K562 (cell line): ENCODE measurements around the gene ATG10. TPM values are rescaled to one million over a fixed set of nuclear protein-coding genes. Genes with fewer than 3 reads are reported as not detected.

Source experiments
- BDP1 ChIP-seq: IDR thresholded peaks from 3 replicates; pipeline ENCODE4 v1.6.1; 2011; ENCODE audit not compliant: insufficient read length, insufficient read depth
- CAMTA2 ChIP-seq: fragments of 250-450 bp; sonication (Bioruptor Pico); conservative IDR thresholded peaks from 2 replicates; pipeline ENCODE4 v1.5.1; 2022
- CEBPG ChIP-seq, 3 experiments: fragments of 200-800 bp in 1 of 3; sonication (Bioruptor generic) in 1 of 3; sonication (generic) in 1 of 3; formaldehyde crosslinking in 1 of 3; IDR thresholded peaks in 2 of 3; conservative IDR thresholded peaks in 1 of 3; 2 replicates each; pipeline versions ENCODE4 v1.6.1 to v1.8.0; 2016 to 2022; ENCODE audit warnings: missing compliant biosample characterization in 2 of 3, missing genetic modification characterization in 2 of 3, mild to moderate bottlenecking in 1 of 3, missing genetic modification reagents in 1 of 3
- MECOM ChIP-seq: fragments of 250-450 bp; sonication (Bioruptor Pico); IDR thresholded peaks from 2 replicates; pipeline ENCODE4 v1.8.0; 2022; ENCODE audit warnings: inconsistent platforms
- NFATC3 ChIP-seq: fragments of 450-650 bp; IDR thresholded peaks from 2 replicates; pipeline ENCODE4 v1.6.1; 2017; ENCODE audit warnings: mild to moderate bottlenecking
- NFXL1 ChIP-seq: fragments of 450-650 bp; formaldehyde crosslinking; IDR thresholded peaks from 2 replicates; pipeline ENCODE4 v1.4.0; 2021; ENCODE audit warnings: mild to moderate bottlenecking
- POLR2A ChIP-seq: fragments of 450-650 bp; conservative IDR thresholded peaks from 2 replicates; pipeline ENCODE4 v1.6.1; 2016
- SIX5 ChIP-seq, 2 experiments: IDR thresholded peaks; 2 replicates each; pipeline ENCODE4 v1.6.1; 2011; ENCODE audit warnings: low read length in 2 of 2, borderline replicate concordance in 1 of 2, low read depth in 1 of 2, mild to moderate bottlenecking in 1 of 2, moderate library complexity in 1 of 2; ENCODE audit not compliant: insufficient read depth in 1 of 2
- SP1 ChIP-seq: sonication (generic); formaldehyde crosslinking; IDR thresholded peaks from 2 replicates; pipeline ENCODE4 v1.8.1; 2022; ENCODE audit warnings: mild to moderate bottlenecking, missing genetic modification reagents
- STAT5B ChIP-seq: fragments of 250-450 bp; sonication (Bioruptor Pico); IDR thresholded peaks from 2 replicates; pipeline ENCODE4 v1.8.0; 2021; ENCODE audit warnings: mild to moderate bottlenecking, inconsistent platforms
- TAF7 ChIP-seq: fragments of 450-650 bp; IDR thresholded peaks from 2 replicates; pipeline ENCODE4 v1.6.1; 2016; ENCODE audit warnings: missing genetic modification characterization, missing compliant biosample characterization
- TEAD2 ChIP-seq: fragments of 450-650 bp; IDR thresholded peaks from 2 replicates; pipeline ENCODE4 v1.6.1; 2016; ENCODE audit warnings: missing genetic modification characterization, control low read depth, missing compliant biosample characterization
- ZNF212 ChIP-seq: fragments of 450-650 bp; formaldehyde crosslinking; IDR thresholded peaks from 2 replicates; pipeline ENCODE4 v1.4.0; 2020; ENCODE audit warnings: mild to moderate bottlenecking
- ZNF644 ChIP-seq: fragments of 200-800 bp; sonication (Bioruptor generic); IDR thresholded peaks from 2 replicates; pipeline ENCODE4 v1.6.1; 2016; ENCODE audit warnings: low read depth, missing genetic modification characterization, missing compliant biosample characterization
- polyA plus RNA-seq, 8 experiments: library from polyadenylated mRNA; depleted of rRNA in 4 of 8; stranded (reverse) in 5 of 8; unstranded in 3 of 8; fragments of >200 nt; fragmentation: Nextera tagmentation in 2 of 8; fragmentation: Illumina TruSeq in 1 of 8; extraction: Ambion mirVana in 2 of 8; extraction: Trizol in 1 of 8; gene quantifications; 2 replicates each; pipeline versions ENCODE4 v1.2.1 to v1.2.3, GENCODE V29; 2011 to 2014; ENCODE audit warnings: inconsistent platforms in 1 of 8, missing spikeins in 1 of 8
- total RNA-seq, 7 experiments: library from RNA; depleted of rRNA in 6 of 7; stranded (reverse); fragments of >200 nt in 6 of 7; fragmentation: Illumina TruSeq in 2 of 7; extraction: Trizol in 2 of 7; gene quantifications; 2 replicates each; pipeline versions ENCODE4 v1.2.1 to v1.2.3, GENCODE V29; 2011 to 2021; ENCODE audit warnings: low replicate concordance in 1 of 7
- TF ChIP-seq, protein P1 (sequence below): fragments of 450-650 bp; IDR thresholded peaks from 2 replicates; pipeline ENCODE4 v1.6.1; 2017; ENCODE audit warnings: antibody characterized with exemption, mild to moderate bottlenecking
- TF ChIP-seq, protein P2 (sequence below): sonication (generic); formaldehyde crosslinking; IDR thresholded peaks from 2 replicates; pipeline ENCODE4 v1.8.0; 2022; ENCODE audit warnings: missing genetic modification reagents, mild to moderate bottlenecking, borderline replicate concordance
- TF ChIP-seq, protein P3 (sequence below): fragments of 200-800 bp; sonication (Bioruptor generic); IDR thresholded peaks from 2 replicates; pipeline ENCODE4 v1.6.1; 2017; ENCODE audit warnings: missing genetic modification characterization, missing compliant biosample characterization

Gene ATG10
- total and polyA plus RNA-seq, 9 of the 15 experiments (the other 6 are each of a cell fraction or from before 2014, with no cell fraction given): 7.0 to 18.8 (median 14.6) TPM

DNA sequence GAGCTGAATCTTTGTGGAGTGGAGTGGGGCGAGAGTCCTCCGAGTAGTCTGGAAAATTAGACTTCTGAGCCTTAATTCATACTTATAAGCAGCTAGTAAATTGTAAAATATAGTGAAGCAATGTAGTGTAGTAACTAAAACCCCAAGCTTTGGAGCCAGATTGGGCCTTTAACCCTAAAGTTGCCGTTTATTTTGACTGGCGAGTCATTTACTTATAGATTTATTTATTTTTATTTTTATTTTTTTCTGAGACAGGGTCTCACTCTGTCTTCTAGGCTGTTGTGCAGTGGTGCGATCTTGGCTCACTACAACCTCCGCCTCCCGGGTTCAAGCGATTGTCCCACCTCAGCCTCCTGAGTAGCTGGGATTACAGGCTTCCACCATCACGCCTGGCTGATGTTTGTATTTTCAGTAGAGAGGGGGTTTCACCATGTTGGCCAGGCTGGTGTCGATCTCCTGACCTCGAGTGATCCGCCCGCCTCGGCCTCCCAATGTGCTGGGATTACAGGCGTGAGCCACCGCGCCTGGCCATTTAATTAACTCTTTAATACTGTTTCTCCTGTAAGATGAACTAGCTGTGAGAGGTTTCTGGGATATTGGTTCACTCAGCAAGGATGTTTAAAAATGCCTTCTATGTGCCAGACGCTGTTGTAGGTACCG lies 307.0 kb downstream of the ATG10 start (continued):
- TF ChIP-seq SIX5 (IDR thresholded peaks at IDR 0.05; ENCODE audit: borderline replicate concordance in 1 of 2, insufficient read depth in 1 of 2, low read depth in 1 of 2, low read length in 2 of 2) (no peak), STAT5B (no peak), CEBPG (CRISPR knock-in tag; IDR thresholded peaks at IDR 0.05) (no peak), CEBPG (tag; conservative IDR thresholded peaks at IDR 0.05 in 1 of 2, IDR thresholded peaks at IDR 0.05 in 1 of 2) (0 out of 4 replicates have a peak, but pooled peaks of 1 of the 2 experiments have one; percentile 11), SP1 (no peak), CAMTA2 (CRISPR knock-in tag) (no peak), MECOM (CRISPR knock-in tag) (no peak), TAF7 (tag) (peak; percentile 66), NFATC3 (0 out of 2 replicates have a peak, but pooled peaks have one; percentile 57), ZNF644 (tag) (peak; percentile 65; the same call in 1 of the 2 replicates), POLR2A (peak; percentile 97), NFXL1 (no peak), TEAD2 (tag) (no peak), ZNF212 (CRISPR knock-in tag) (0 out of 2 replicates have a peak, but pooled peaks have one; percentile 13), BDP1 (no peak)
- TF ChIP-seq, protein P1, sequence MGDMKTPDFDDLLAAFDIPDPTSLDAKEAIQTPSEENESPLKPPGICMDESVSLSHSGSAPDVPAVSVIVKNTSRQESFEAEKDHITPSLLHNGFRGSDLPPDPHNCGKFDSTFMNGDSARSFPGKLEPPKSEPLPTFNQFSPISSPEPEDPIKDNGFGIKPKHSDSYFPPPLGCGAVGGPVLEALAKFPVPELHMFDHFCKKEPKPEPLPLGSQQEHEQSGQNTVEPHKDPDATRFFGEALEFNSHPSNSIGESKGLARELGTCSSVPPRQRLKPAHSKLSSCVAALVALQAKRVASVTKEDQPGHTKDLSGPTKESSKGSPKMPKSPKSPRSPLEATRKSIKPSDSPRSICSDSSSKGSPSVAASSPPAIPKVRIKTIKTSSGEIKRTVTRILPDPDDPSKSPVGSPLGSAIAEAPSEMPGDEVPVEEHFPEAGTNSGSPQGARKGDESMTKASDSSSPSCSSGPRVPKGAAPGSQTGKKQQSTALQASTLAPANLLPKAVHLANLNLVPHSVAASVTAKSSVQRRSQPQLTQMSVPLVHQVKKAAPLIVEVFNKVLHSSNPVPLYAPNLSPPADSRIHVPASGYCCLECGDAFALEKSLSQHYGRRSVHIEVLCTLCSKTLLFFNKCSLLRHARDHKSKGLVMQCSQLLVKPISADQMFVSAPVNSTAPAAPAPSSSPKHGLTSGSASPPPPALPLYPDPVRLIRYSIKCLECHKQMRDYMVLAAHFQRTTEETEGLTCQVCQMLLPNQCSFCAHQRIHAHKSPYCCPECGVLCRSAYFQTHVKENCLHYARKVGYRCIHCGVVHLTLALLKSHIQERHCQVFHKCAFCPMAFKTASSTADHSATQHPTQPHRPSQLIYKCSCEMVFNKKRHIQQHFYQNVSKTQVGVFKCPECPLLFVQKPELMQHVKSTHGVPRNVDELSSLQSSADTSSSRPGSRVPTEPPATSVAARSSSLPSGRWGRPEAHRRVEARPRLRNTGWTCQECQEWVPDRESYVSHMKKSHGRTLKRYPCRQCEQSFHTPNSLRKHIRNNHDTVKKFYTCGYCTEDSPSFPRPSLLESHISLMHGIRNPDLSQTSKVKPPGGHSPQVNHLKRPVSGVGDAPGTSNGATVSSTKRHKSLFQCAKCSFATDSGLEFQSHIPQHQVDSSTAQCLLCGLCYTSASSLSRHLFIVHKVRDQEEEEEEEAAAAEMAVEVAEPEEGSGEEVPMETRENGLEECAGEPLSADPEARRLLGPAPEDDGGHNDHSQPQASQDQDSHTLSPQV: no peak
- TF ChIP-seq, protein P2, sequence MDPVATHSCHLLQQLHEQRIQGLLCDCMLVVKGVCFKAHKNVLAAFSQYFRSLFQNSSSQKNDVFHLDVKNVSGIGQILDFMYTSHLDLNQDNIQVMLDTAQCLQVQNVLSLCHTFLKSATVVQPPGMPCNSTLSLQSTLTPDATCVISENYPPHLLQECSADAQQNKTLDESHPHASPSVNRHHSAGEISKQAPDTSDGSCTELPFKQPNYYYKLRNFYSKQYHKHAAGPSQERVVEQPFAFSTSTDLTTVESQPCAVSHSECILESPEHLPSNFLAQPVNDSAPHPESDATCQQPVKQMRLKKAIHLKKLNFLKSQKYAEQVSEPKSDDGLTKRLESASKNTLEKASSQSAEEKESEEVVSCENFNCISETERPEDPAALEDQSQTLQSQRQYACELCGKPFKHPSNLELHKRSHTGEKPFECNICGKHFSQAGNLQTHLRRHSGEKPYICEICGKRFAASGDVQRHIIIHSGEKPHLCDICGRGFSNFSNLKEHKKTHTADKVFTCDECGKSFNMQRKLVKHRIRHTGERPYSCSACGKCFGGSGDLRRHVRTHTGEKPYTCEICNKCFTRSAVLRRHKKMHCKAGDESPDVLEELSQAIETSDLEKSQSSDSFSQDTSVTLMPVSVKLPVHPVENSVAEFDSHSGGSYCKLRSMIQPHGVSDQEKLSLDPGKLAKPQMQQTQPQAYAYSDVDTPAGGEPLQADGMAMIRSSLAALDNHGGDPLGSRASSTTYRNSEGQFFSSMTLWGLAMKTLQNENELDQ: no peak
- TF ChIP-seq, protein P3, sequence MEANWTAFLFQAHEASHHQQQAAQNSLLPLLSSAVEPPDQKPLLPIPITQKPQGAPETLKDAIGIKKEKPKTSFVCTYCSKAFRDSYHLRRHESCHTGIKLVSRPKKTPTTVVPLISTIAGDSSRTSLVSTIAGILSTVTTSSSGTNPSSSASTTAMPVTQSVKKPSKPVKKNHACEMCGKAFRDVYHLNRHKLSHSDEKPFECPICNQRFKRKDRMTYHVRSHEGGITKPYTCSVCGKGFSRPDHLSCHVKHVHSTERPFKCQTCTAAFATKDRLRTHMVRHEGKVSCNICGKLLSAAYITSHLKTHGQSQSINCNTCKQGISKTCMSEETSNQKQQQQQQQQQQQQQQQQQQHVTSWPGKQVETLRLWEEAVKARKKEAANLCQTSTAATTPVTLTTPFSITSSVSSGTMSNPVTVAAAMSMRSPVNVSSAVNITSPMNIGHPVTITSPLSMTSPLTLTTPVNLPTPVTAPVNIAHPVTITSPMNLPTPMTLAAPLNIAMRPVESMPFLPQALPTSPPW: peak; percentile 43; the same call in 1 of the 2 replicates
